Activated CD8-positive, alpha-beta T cell treated with anti-CD3 and anti-CD28 coated beads for 36 hours (primary cell): ENCODE measurements around the gene AGRN. TPM values are rescaled to one million over a fixed set of nuclear protein-coding genes. Genes with fewer than 3 reads are reported as not detected.

Source experiments
- ATAC-seq: fragments of 200-7000 bp; cut with Tn5 transposase; one replicate; pipeline ENCODE4 v1.10.0; 2021; ENCODE audit warnings: mild to moderate bottlenecking, moderate library complexity
- CTCF ChIA-PET: fragments of 350-600 bp; sonication (Branson Sonifier 250); formaldehyde crosslinking; loops from one replicate; lab custom pipeline; 2021; ENCODE audit warnings: antibody characterized with exemption; lab: Charles Lee
- POLR2A ChIA-PET: fragments of 350-600 bp; sonication (Branson Sonifier 250); formaldehyde crosslinking; loops from one replicate; lab custom pipeline; 2021; ENCODE audit warnings: antibody characterized with exemption; lab: Charles Lee
- DNase-seq: peaks from one replicate; pipeline ENCODE4 v3.0.0-alpha.2; 2020
- H3K27ac Mint-ChIP-seq: one replicate; pipeline ENCODE4 v1.8.0; 2021; ENCODE audit warnings: mild to moderate bottlenecking, mixed read lengths
- H3K27me3 Mint-ChIP-seq: one replicate; pipeline ENCODE4 v1.8.0; 2021; ENCODE audit warnings: mixed read lengths
- H3K36me3 Mint-ChIP-seq: one replicate; pipeline ENCODE4 v1.8.0; 2021; ENCODE audit warnings: low read depth, mixed read lengths
- H3K4me1 Mint-ChIP-seq: one replicate; pipeline ENCODE4 v1.8.0; 2021; ENCODE audit warnings: low read depth, mixed read lengths
- H3K4me3 Mint-ChIP-seq: one replicate; pipeline ENCODE4 v1.8.0; 2021; ENCODE audit warnings: mild to moderate bottlenecking, moderate library complexity, mixed read lengths
- H3K9me3 Mint-ChIP-seq: one replicate; pipeline ENCODE4 v1.8.0; 2021; ENCODE audit warnings: mixed read lengths
- CTCF ChIP-seq: fragments of 200-600 bp; IDR thresholded peaks from one replicate; pipeline ENCODE4 v1.8.0; 2022; ENCODE audit warnings: antibody characterized with exemption, mild to moderate bottlenecking
- intact Hi-C: fragments of 100-400 bp; cut with micrococcal nuclease; formaldehyde crosslinking; loops from one replicate; pipeline ENCODE4 v1.10.0; 2022
- total RNA-seq, 2 experiments: library from RNA; stranded (reverse); gene quantifications; one replicate each; pipeline ENCODE4 v1.2.3, GENCODE V29; 2021

Gene AGRN
- total RNA-seq, 2 experiments from 2014 or later = 64.9 to 68.0 TPM

DNA sequence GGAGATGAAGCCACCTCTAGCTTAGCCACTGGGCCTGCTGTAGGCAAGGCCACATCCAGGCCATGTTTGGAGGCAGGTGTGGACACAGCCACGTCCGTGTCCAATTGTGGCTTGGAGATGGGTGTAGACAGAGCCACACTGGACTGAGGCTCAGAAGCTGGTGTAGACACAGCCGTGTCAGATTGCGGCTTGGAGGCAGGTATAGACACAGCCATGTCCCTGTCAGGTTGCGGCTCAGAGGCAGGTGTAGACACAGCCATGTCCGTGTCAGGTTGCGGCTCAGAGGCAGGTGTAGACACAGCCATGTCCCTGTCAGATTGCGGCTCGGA is 40.2 kb upstream of the AGRN start:
- Mint-ChIP-seq H3K4me1 (peaks cover 4% of the 10 kb centered on the region), H3K36me3 (no peaks in the 10 kb centered on the region), H3K27ac (no peak overlapping the region), H3K27me3 (peaks cover 20% of the 10 kb centered on the region), H3K9me3 (no peaks in the 10 kb centered on the region), H3K4me3 (no peak overlapping the region)
- POLR2A ChIA-PET = interaction anchor here (1.5 kb wide), 1 partner anchor 13 kb away, joined by 4 read pairs; no protein-coding TSS in a partner anchor
- intact Hi-C loops = no loop called here
- CTCF ChIA-PET = no interaction called here
- no peak for ATAC-seq
- no peak for DNase-seq
- no peak for TF ChIP-seq CTCF

- H3K4me1 Mint-ChIP-seq = peaks cover 4% of the 10 kb centered on the region
- H3K4me3 Mint-ChIP-seq = no peak overlapping the region
- H3K27ac Mint-ChIP-seq = no peak overlapping the region
- intact Hi-C loops = no loop called here
- no peaks in the 10 kb centered on the region for H3K9me3 Mint-ChIP-seq
- ATAC-seq (no peak), DNase-seq (no peak)
- H3K36me3 Mint-ChIP-seq = no peaks in the 10 kb centered on the region
- TF ChIP-seq CTCF = no peak
- POLR2A ChIA-PET = interaction anchor here (1.5 kb wide), 1 partner anchor 12 kb away, joined by 4 read pairs; no protein-coding TSS in a partner anchor
- CTCF ChIA-PET = interaction anchor here (1.8 kb wide), 1 partner anchor 22 kb away, joined by 7 read pairs; no protein-coding TSS in a partner anchor
- H3K27me3 Mint-ChIP-seq = peaks cover 21% of the 10 kb centered on the region
Measured at GRCh38 chr1:980137-980571, 39.8 kb upstream of the AGRN start.

- Mint-ChIP-seq H3K27ac (no peak overlapping the region), H3K36me3 (no peaks in the 10 kb centered on the region), H3K9me3 (no peaks in the 10 kb centered on the region), H3K4me3 (no peak overlapping the region), H3K27me3 (peaks cover 24% of the 10 kb centered on the region), H3K4me1 (peaks cover 4% of the 10 kb centered on the region)
- DNase-seq = no peak
- ATAC-seq = no peak
- ChIA-PET POLR2A (interaction anchor here (1.0 to 1.5 kb wide), 2 partner anchors 12 to 26 kb away, joined by 3 to 4 read pairs; no protein-coding TSS in a partner anchor), CTCF (interaction anchor here (1.3 to 1.8 kb wide), 3 partner anchors 9 to 34 kb away, joined by 3 to 7 read pairs (median 3); no protein-coding TSS in a partner anchor)
- TF ChIP-seq CTCF = no peak
- intact Hi-C loops = no loop called here
Measured at GRCh38 chr1:980602-981395, 39.1 kb upstream of the AGRN start.

- ChIA-PET POLR2A (interaction anchor here (1.0 to 1.7 kb wide), 2 partner anchors 27 to 32 kb away, joined by 3 to 4 read pairs; partner anchors contain the start of gene ISG15), CTCF (interaction anchor here (1.3 to 1.8 kb wide), 3 partner anchors 10 to 33 kb away, joined by 3 to 7 read pairs (median 3); no protein-coding TSS in a partner anchor)
- Mint-ChIP-seq H3K4me3 (no peak overlapping the region), H3K4me1 (peaks cover 4% of the 10 kb centered on the region), H3K27me3 (peaks cover 26% of the 10 kb centered on the region), H3K27ac (no peak overlapping the region), H3K9me3 (no peaks in the 10 kb centered on the region), H3K36me3 (no peaks in the 10 kb centered on the region)
- DNase-seq = no peak
- ATAC-seq = no peak
- TF ChIP-seq CTCF = no peak
- intact Hi-C loops = no loop called here
Measured at GRCh38 chr1:981491-981954, 38.4 kb upstream of the AGRN start.
